Right ventricle myocardium superior (tissue), 1 donor: ENCODE results near the gene DAPP1. TPM values are rescaled to one million over a fixed set of nuclear protein-coding genes. Genes with fewer than 3 reads are reported as not detected.

ENCODE experiments used
- ATAC-seq: fragments of 200-7000 bp; cut with Tn5 transposase; one replicate; pipeline ENCODE4 v1.9.1; 2020; ENCODE audit warnings: mild to moderate bottlenecking; ENCODE audit not compliant: poor library complexity
- DNase-seq: peaks from one replicate; pipeline ENCODE4 v3.0.0-alpha.2; 2020
- intact Hi-C: fragments of 100-400 bp; cut with DNase I; formaldehyde crosslinking; loops from one replicate; pipeline ENCODE4 v1.11.2; 2022
- total RNA-seq: library from RNA; stranded (reverse); fragmentation: NEBNext Ultra II Directional; extraction: Animal tissue kit (Norgen Biotek cat#: 25700); gene quantifications from one replicate; pipeline ENCODE4 v1.2.1, GENCODE V29; 2021
- donor health status: DM: no; HTN: yes; CAD: no; lungs with severe emphysema.

DAPP1 gene
- total RNA-seq, 1 donor from 2014 or later, result 0.51 TPM

DNA sequence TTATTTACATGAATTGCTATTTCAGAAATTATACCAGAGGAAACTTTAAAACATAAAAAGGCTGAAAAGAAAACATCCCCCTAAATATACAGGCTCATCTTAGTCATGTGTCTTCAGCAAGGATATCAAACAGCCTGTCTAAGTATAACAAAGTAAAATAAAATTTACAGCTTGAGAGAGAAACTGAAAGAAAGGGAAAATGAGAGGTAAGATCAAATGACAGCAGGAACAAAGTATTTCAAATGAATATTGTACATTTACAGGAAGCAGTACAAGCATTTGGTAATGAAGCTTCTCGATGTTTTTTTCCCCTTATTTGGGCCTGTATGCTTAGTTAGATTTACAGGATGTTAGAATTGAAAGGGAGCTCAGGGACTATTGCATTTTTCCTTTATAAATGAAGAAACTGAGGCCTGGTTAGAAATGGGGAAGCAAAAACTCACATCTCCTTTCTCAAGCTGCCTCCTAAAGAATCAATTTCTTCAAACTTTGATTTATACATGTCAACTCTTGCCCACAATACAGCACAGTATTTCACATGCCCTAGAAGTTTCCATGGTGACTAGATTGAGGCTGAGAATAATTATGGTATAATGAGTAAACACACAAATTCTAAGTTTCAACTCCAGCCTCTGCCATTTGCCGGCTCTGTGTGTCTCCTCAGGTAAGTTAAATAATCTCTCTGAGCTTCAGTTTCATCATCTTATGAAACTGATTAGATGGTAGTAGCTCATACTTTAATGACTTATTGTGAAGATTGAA lies 29.3 kb downstream of the DAPP1 start:
- ATAC-seq, result no peak
- intact Hi-C loops, result no loop called here
- no peak for DNase-seq

- DNase-seq (no peak), ATAC-seq (no peak)
- intact Hi-C loops, result no loop called here
Observed at GRCh38 chr4:99846891-99847290, 30.3 kb downstream of the DAPP1 start.

- ATAC-seq, result no peak
- intact Hi-C loops, result no loop called here
- DNase-seq, result no peak
Observed at GRCh38 chr4:99847362-99847976, 30.8 kb downstream of the DAPP1 start.

GRCh38 chr4:99848591-99849001 lies 32.0 kb downstream of the DAPP1 start:
- DNase-seq (no peak), ATAC-seq (no peak)
- intact Hi-C loops, result no loop called here

DNA sequence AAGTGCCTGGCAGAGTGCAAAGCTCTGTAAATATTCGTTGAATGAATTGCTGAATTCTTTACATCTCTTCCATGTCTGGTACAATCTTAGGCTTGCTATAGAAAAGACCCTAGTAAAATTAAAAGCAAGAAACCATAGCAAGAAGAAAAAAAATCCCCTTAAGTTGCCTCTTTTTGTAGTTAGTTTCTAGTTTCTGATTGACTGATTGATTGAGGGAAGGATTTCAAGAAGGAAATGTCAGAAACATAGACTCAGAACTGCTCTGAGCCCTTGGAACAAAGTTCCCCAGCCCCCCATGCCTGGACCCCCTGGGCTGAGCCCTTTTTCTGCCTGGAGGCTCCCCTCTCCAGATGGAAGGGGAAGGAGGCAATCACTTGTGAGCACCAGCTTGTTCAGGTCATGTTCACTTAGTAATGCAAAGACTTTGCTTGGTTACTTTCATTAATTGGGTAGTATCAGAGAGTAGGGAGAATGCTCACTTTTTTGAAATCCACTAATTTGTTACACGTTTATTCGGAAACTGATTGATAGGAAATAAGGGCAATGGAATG lies 35.6 kb downstream of the DAPP1 start:
- DNase-seq, result no peak
- ATAC-seq, result no peak
- intact Hi-C loops, result no loop called here

DNA sequence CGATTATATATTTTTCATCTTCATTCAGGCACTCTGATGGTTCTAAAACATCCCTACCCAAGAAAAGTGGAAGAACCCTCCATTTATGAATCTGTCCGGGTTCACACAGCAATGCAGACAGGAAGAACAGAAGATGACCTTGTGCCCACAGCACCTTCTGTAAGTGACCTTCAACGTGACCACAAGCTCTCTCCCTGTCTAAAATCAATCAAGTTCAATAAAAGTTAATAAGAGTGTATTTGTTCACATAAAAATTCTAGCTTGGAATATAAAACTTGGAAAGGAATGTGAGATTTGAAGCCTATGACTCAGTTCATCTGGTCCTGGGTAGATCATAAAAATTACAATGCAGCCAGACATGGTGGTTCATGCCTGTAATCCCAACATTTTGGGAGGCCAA lies 36.6 kb downstream of the DAPP1 start:
- intact Hi-C loops, result no loop called here
- no peak for DNase-seq
- no peak for ATAC-seq

DNA sequence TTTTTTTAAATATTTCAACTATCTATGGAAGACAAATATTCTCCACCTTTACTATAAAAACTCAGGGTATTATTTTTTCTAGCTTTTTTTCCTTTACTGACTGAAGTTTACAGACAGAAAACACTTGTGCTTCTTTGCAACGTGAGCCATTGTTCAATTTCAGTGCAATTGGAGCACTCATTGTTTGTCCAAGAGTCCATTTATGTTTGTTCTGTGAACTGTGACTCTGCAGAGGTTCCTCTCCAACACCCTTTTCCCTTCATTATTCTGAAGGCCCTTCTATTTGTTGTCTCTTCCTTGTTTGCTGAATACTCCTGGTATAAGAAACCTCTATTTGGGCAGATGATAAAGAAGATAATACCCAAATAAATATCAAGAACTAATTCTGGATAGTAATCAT lies 37.4 kb downstream of the DAPP1 start:
- intact Hi-C loops, result no loop called here
- ATAC-seq (no peak), DNase-seq (no peak)

GRCh38 chr4:99855678-99856077 lies 39.1 kb downstream of the DAPP1 start:
- intact Hi-C loops, result no loop called here
- no peak for DNase-seq
- ATAC-seq, result peak; percentile 69

DNA sequence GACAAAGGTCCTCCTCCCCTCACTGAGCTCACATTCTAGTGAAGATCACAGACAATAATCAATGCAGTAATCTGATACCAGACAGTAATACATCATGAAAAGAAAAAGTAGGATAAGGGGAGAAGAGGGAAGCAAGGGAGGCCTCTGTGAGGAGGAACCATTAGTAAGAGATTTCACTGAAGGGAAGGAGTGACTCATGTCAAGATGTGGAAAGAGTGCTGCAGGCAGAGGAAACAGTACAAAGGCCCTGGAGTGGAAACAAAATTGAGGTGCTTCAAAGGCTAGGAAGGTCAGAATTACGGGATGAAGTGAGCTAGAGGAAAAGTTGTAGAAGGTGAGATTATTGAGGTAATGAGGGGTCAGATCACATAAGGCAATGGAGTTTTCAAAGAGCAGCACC lies 39.5 kb downstream of the DAPP1 start:
- intact Hi-C loops, result no loop called here
- ATAC-seq (peak; percentile 79), DNase-seq (no peak)

DNA sequence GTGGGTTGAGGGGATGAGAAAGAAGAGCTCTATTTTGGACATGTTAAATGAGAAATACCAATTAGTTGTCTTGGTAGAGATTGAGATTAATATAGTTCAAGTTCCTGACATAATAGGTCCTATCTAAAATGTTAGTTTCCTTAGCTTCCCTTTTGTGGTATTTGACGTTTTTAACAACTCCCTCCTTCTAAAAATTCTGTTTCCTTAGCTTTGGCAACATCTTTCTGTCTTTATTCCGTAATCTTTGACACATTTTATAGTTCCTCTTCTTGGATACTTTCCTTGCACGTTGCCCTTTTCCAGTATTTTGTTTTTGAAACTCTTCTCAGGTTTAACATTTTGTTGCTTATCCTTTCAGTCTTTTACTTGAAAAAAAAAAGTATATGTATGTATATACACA lies 40.7 kb downstream of the DAPP1 start:
- ATAC-seq (no peak), DNase-seq (no peak)
- intact Hi-C loops, result no loop called here

- DNase-seq (no peak), ATAC-seq (no peak)
- intact Hi-C loops, result no loop called here
Observed at GRCh38 chr4:99859618-99860017, 43.0 kb downstream of the DAPP1 start.

- DNase-seq (no peak), ATAC-seq (no peak)
- intact Hi-C loops, result no loop called here
Observed at GRCh38 chr4:99860521-99860920, 43.9 kb downstream of the DAPP1 start.

GRCh38 chr4:99861120-99861905 lies 44.7 kb downstream of the DAPP1 start:
- DNase-seq (no peak), ATAC-seq (no peak)
- intact Hi-C loops, result no loop called here

- intact Hi-C loops, result no loop called here
- no peak for DNase-seq
- ATAC-seq, result no peak
Observed at GRCh38 chr4:99863804-99864203, 47.2 kb downstream of the DAPP1 start.

DNA sequence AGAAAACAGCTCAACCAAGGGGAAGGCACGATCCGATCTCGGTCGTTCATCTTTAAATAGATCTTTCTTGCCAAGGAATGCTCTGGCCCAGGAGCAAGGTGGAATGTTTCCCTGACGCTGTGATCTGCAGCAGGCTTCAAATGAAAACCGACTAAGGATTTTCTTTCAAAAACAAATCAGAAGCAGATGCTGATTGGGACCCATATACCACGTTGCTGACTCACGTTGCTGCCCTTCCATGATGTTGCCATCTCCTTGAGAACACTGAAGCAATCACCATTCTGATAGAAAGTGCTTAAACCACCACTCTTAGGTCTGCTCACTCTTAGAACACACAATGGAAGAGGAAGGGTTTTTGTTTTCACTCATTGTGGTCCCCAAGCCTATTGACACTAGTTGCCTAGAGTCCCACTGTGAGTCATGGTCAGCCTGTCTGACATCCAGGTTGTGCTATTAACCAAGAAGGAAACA lies 51.5 kb downstream of the DAPP1 start:
- intact Hi-C loops, result no loop called here
- peak; percentile 57 for ATAC-seq

DNA sequence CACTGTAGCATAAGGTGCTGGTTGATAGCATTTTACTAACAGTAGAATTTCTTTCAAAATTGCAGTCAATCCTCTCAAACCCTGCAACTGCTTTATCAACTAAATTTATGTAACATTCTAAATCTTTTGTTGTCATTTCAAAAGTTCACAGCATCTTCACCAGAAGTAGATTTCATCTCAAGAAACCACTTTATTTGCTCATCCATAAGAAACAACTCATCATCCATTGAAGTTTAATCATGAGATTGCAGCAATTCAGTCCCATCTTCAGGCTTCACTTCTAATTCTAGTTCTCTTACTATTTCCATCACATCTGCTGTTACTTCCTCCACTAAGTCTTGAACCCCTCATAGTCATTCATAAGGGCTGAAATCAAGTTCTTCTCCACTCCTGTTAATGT lies 55.9 kb downstream of the DAPP1 start:
- DNase-seq (no peak), ATAC-seq (no peak)
- intact Hi-C loops, result no loop called here

More for the DNA sequence above, 51.5 kb downstream of the DAPP1 start:
- DNase-seq, result no peak

DNA sequence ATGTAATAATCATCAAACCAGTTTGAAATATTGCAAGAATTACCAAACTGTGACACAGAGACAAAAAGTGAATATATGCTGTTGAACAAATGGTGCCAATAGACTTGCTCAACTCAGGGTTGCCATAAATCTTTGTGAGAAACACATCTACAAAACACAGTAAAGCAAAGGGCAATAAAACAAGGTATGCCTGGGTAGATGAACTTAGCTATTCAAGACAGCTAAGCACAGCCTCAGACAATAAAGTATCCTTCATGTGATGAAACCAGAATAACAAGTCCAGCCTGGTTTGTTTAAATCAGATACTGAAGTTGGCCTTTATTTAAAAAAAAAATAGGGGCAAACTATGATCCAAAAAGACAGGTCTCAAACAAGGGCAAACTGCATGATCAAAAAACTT lies 58.4 kb downstream of the DAPP1 start:
- ATAC-seq (no peak), DNase-seq (no peak)
- intact Hi-C loops, result no loop called here

DNA sequence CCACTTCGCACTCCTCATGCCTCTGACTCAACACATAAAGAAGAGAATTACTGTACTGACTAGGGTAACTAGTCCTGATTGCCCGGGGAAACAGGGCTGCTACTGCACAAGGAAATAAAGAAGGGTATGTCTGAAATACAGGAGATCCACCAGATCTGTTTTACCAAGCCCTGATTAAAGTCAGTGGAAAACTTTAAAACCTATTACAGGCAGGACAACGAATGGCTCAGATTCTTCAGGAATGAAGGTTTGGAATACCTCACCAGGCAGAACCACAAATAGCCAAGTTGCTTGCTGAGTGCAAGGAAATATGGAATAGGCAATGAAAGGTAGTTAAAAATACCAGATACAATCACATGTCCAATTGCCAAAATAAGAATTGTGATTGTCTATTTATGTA lies 60.3 kb downstream of the DAPP1 start:
- intact Hi-C loops, result no loop called here
- no peak for DNase-seq
- ATAC-seq, result no peak

DNA sequence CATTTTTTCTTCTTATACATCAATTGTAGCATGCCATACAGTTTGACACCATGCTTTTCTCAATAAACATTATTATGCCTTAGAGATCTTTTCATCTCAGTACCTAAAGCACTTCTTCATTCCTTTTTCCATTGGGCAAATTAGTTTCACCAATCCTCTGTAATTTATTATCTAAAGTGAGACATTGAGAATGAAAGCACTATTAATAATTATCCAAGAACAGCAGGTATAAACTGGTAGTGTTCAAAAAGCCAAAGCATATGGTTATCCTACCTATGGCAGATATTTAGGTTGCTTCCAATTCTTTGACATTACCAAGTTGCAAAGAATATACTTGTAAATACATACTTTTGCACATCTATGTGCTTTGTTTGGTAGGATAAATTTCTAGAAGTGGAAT lies 62.0 kb downstream of the DAPP1 start:
- ATAC-seq (no peak), DNase-seq (no peak)
- intact Hi-C loops, result no loop called here

- ATAC-seq (no peak), DNase-seq (no peak)
- intact Hi-C loops, result no loop called here
Observed at GRCh38 chr4:99879458-99879857, 62.8 kb downstream of the DAPP1 start.
